Islet of Langerhans (tissue), 1 donor: ENCODE measurements around the gene OR6A2.

Experiments used
- FAIRE-seq: peaks from one replicate; lab custom pipeline; 2011; peaks lifted over from hg19 to GRCh38; lab: Jason Lieb, UNC

Gene OR6A2

GRCh38 chr11:6755953-6756347, 43.5 kb downstream of the OR6A2 start:
- no peak for FAIRE-seq

- peak; percentile 94 for FAIRE-seq
These were observed 44.1 kb downstream of the OR6A2 start for GRCh38 chr11:6755303-6755952.

GRCh38 chr11:6747097-6747668, 52.3 kb downstream of the OR6A2 start:
- no peak for FAIRE-seq

- no peak for FAIRE-seq
These were observed 52.9 kb downstream of the OR6A2 start for GRCh38 chr11:6746626-6747025.

GRCh38 chr11:6746086-6746618, 53.3 kb downstream of the OR6A2 start:
- no peak for FAIRE-seq

GRCh38 chr11:6745465-6746015, 53.9 kb downstream of the OR6A2 start:
- FAIRE-seq, result no peak

GRCh38 chr11:6745018-6745417, 54.5 kb downstream of the OR6A2 start:
- FAIRE-seq, result no peak

GRCh38 chr11:6742260-6742659, 57.2 kb downstream of the OR6A2 start:
- no peak for FAIRE-seq
